Activated CD4-positive, alpha-beta memory T cell treated with anti-CD3 and anti-CD28 coated beads, Interleukin-2, amount 10 ng/mL, durations not matched to agents 7 days and 5 days (primary cell): ENCODE measurements around the gene FBXO24. TPM values are rescaled to one million over a fixed set of nuclear protein-coding genes. Genes with fewer than 3 reads are reported as not detected.

Experiments
- CTCF ChIA-PET: fragments of 350-600 bp; sonication (Branson Sonifier 250); formaldehyde crosslinking; loops from one replicate; lab custom pipeline; 2021; ENCODE audit warnings: antibody characterized with exemption, inconsistent platforms; lab: Charles Lee
- POLR2A ChIA-PET: fragments of 350-600 bp; sonication (Branson Sonifier 250); formaldehyde crosslinking; loops from one replicate; lab custom pipeline; 2021; ENCODE audit warnings: antibody characterized with exemption; lab: Charles Lee
- DNase-seq: peaks from one replicate; pipeline ENCODE4 v3.0.0-alpha.2; 2020
- H3K27ac Mint-ChIP-seq: one replicate; pipeline ENCODE4 v1.8.0; 2021; ENCODE audit warnings: mild to moderate bottlenecking, mixed read lengths
- H3K27me3 Mint-ChIP-seq: one replicate; pipeline ENCODE4 v1.8.0; 2021; ENCODE audit warnings: mixed read lengths
- H3K36me3 Mint-ChIP-seq: one replicate; pipeline ENCODE4 v1.8.0; 2021; ENCODE audit warnings: low read depth, mixed read lengths
- H3K4me1 Mint-ChIP-seq: one replicate; pipeline ENCODE4 v1.8.0; 2021; ENCODE audit warnings: mixed read lengths
- H3K4me3 Mint-ChIP-seq: one replicate; pipeline ENCODE4 v1.8.0; 2021; ENCODE audit warnings: mild to moderate bottlenecking, mixed read lengths
- H3K9me3 Mint-ChIP-seq: one replicate; pipeline ENCODE4 v1.8.0; 2021; ENCODE audit warnings: mixed read lengths
- total RNA-seq, 2 experiments: library from RNA; stranded (reverse); gene quantifications; one replicate each; pipeline ENCODE4 v1.2.3, GENCODE V29; 2021

Gene FBXO24
- total RNA-seq, 2 experiments from 2014 or later: 1.8 to 2.7 TPM

- Mint-ChIP-seq H3K4me3 (peak overlapping the region; percentile 85), H3K27ac (no peak overlapping the region), H3K9me3 (no peaks in the 10 kb centered on the region), H3K4me1 (peaks cover 21% of the 10 kb centered on the region), H3K27me3 (peaks cover 2% of the 10 kb centered on the region), H3K36me3 (peaks cover 15% of the 10 kb centered on the region)
- POLR2A ChIA-PET: interaction anchor here (0.5 to 8.1 kb wide), 8 partner anchors 9 to 186 kb away, joined by 3 to 140 read pairs (median 20); partner anchors contain the start of genes FBXO24, GNB2, LRCH4 and ZCWPW1
- no peak for DNase-seq
- CTCF ChIA-PET: interaction anchor here (0.8 to 11.9 kb wide), 5 partner anchors 11 to 77 kb away, joined by 3 to 163 read pairs (median 32); no protein-coding TSS in a partner anchor
Observed at GRCh38 chr7:100614308-100614861, 28.3 kb downstream of the FBXO24 start.

GRCh38 chr7:100620239-100620638, 34.1 kb downstream of the FBXO24 start:
- H3K27ac Mint-ChIP-seq: no peak overlapping the region
- no peaks in the 10 kb centered on the region for H3K9me3 Mint-ChIP-seq
- H3K4me3 Mint-ChIP-seq: no peak overlapping the region
- CTCF ChIA-PET: interaction anchor here (1.1 kb wide), 1 partner anchor 15 kb away, joined by 3 read pairs; no protein-coding TSS in a partner anchor
- POLR2A ChIA-PET: interaction anchor here (1.0 to 1.3 kb wide), 2 partner anchors 13 to 34 kb away, joined by 4 to 6 read pairs; partner anchors contain the start of genes FBXO24 and LRCH4
- H3K27me3 Mint-ChIP-seq: no peaks in the 10 kb centered on the region
- H3K36me3 Mint-ChIP-seq: peaks cover 29% of the 10 kb centered on the region
- DNase-seq: no peak
- H3K4me1 Mint-ChIP-seq: peaks cover 33% of the 10 kb centered on the region

GRCh38 chr7:100620804-100621203, 34.7 kb downstream of the FBXO24 start:
- DNase-seq: no peak
- Mint-ChIP-seq H3K27ac (no peak overlapping the region), H3K4me1 (peaks cover 38% of the 10 kb centered on the region), H3K27me3 (no peaks in the 10 kb centered on the region), H3K36me3 (peaks cover 33% of the 10 kb centered on the region), H3K4me3 (no peak overlapping the region), H3K9me3 (no peaks in the 10 kb centered on the region)
- ChIA-PET POLR2A (interaction anchor here (1.0 to 1.3 kb wide), 2 partner anchors 12 to 34 kb away, joined by 4 to 6 read pairs; partner anchors contain the start of genes FBXO24 and LRCH4), CTCF (interaction anchor here (1.1 kb wide), 1 partner anchor 16 kb away, joined by 3 read pairs; no protein-coding TSS in a partner anchor)

GRCh38 chr7:100621554-100621953, 35.4 kb downstream of the FBXO24 start:
- no peaks in the 10 kb centered on the region for H3K27me3 Mint-ChIP-seq
- H3K4me3 Mint-ChIP-seq: no peak overlapping the region
- DNase-seq: no peak
- ChIA-PET POLR2A (interaction anchor here (1.3 to 7.3 kb wide), 2 partner anchors 7 to 12 kb away, joined by 4 to 140 read pairs; partner anchors contain the start of gene MOSPD3), CTCF (interaction anchor here (1.1 kb wide), 1 partner anchor 8 kb away, joined by 6 read pairs; no protein-coding TSS in a partner anchor)
- no peaks in the 10 kb centered on the region for H3K9me3 Mint-ChIP-seq
- peak overlapping the region; percentile 44 for H3K27ac Mint-ChIP-seq
- peaks cover 30% of the 10 kb centered on the region for H3K36me3 Mint-ChIP-seq
- H3K4me1 Mint-ChIP-seq: peaks cover 46% of the 10 kb centered on the region

GRCh38 chr7:100623951-100624824, 38.1 kb downstream of the FBXO24 start:
- peak overlapping the region; percentile 11 for H3K4me3 Mint-ChIP-seq
- peak overlapping the region; percentile 86 for H3K27ac Mint-ChIP-seq
- ChIA-PET POLR2A (interaction anchor here (0.7 to 7.3 kb wide), 7 partner anchors 9 to 69 kb away, joined by 3 to 140 read pairs (median 9); partner anchors contain the start of genes FBXO24, LRCH4 and MOSPD3), CTCF (interaction anchor here (0.5 to 4.8 kb wide), 8 partner anchors 9 to 461 kb away, joined by 3 to 63 read pairs (median 5); partner anchors contain the start of genes MOSPD3 and POP7)
- peaks cover 64% of the 10 kb centered on the region for H3K4me1 Mint-ChIP-seq
- peak; percentile 38 for DNase-seq
- H3K36me3 Mint-ChIP-seq: peaks cover 37% of the 10 kb centered on the region
- no peaks in the 10 kb centered on the region for H3K27me3 Mint-ChIP-seq
- no peaks in the 10 kb centered on the region for H3K9me3 Mint-ChIP-seq

- no peaks in the 10 kb centered on the region for H3K9me3 Mint-ChIP-seq
- H3K4me3 Mint-ChIP-seq: peak overlapping the region; percentile 76
- CTCF ChIA-PET: interaction anchor here (1.0 to 4.8 kb wide), 9 partner anchors 9 to 80 kb away, joined by 3 to 63 read pairs (median 4); partner anchors contain the start of genes FBXO24, MOSPD3 and POP7
- POLR2A ChIA-PET: interaction anchor here (0.8 to 7.3 kb wide), 16 partner anchors 9 to 197 kb away, joined by 3 to 140 read pairs (median 6); partner anchors contain the start of genes FBXO24, GNB2, LRCH4 and MEPCE
- no peak for DNase-seq
- H3K36me3 Mint-ChIP-seq: peaks cover 37% of the 10 kb centered on the region
- peaks cover 75% of the 10 kb centered on the region for H3K4me1 Mint-ChIP-seq
- peak overlapping the region; percentile 86 for H3K27ac Mint-ChIP-seq
- no peaks in the 10 kb centered on the region for H3K27me3 Mint-ChIP-seq
Observed at GRCh38 chr7:100626055-100626454, 39.9 kb downstream of the FBXO24 start.

- POLR2A ChIA-PET: interaction anchor here (0.8 to 7.3 kb wide), 17 partner anchors 8 to 198 kb away, joined by 3 to 140 read pairs (median 5); partner anchors contain the start of genes FBXO24, GNB2, LRCH4 and MEPCE
Observed at GRCh38 chr7:100626530-100627237, 40.6 kb downstream of the FBXO24 start.

GRCh38 chr7:100627238-100627549, 41.1 kb downstream of the FBXO24 start:
- POLR2A ChIA-PET: interaction anchor here (1.0 to 7.3 kb wide), 13 partner anchors 9 to 199 kb away, joined by 3 to 140 read pairs (median 5); partner anchors contain the start of genes FBXO24, GNB2, LRCH4 and MEPCE
- H3K27ac Mint-ChIP-seq: peak overlapping the region; percentile 40

More at GRCh38 chr7:100626530-100627237, 40.6 kb downstream of the FBXO24 start:
- peak; percentile 94 for DNase-seq
- Mint-ChIP-seq H3K4me1 (peaks cover 74% of the 10 kb centered on the region), H3K36me3 (peaks cover 33% of the 10 kb centered on the region), H3K4me3 (peak overlapping the region; percentile 76), H3K27me3 (no peaks in the 10 kb centered on the region), H3K9me3 (no peaks in the 10 kb centered on the region), H3K27ac (peak overlapping the region; percentile 86)
- CTCF ChIA-PET: interaction anchor here (1.0 to 4.8 kb wide), 8 partner anchors 8 to 79 kb away, joined by 3 to 63 read pairs (median 5); partner anchors contain the start of genes FBXO24, MOSPD3 and POP7

GRCh38 chr7:100629117-100629716, 43.1 kb downstream of the FBXO24 start:
- peak overlapping the region; percentile 38 for H3K27ac Mint-ChIP-seq
- no peak for DNase-seq
- peaks cover 3% of the 10 kb centered on the region for H3K27me3 Mint-ChIP-seq
- peaks cover 19% of the 10 kb centered on the region for H3K36me3 Mint-ChIP-seq
- no peaks in the 10 kb centered on the region for H3K9me3 Mint-ChIP-seq
- peaks cover 74% of the 10 kb centered on the region for H3K4me1 Mint-ChIP-seq
- CTCF ChIA-PET: interaction anchor here (0.8 to 9.9 kb wide), 6 partner anchors 17 to 77 kb away, joined by 3 to 163 read pairs (median 5); partner anchors contain the start of genes GNB2, MOSPD3 and POP7
- no peak overlapping the region for H3K4me3 Mint-ChIP-seq
- POLR2A ChIA-PET: interaction anchor here (0.8 to 5.1 kb wide), 9 partner anchors 17 to 90 kb away, joined by 3 to 32 read pairs (median 7); partner anchors contain the start of genes AGFG2, FBXO24, LRCH4 and MOSPD3

More at GRCh38 chr7:100627238-100627549, 41.1 kb downstream of the FBXO24 start:
- peaks cover 72% of the 10 kb centered on the region for H3K4me1 Mint-ChIP-seq
- H3K9me3 Mint-ChIP-seq: no peaks in the 10 kb centered on the region
- H3K27me3 Mint-ChIP-seq: no peaks in the 10 kb centered on the region
- H3K4me3 Mint-ChIP-seq: peak overlapping the region; percentile 76
- DNase-seq: no peak
- CTCF ChIA-PET: interaction anchor here (1.0 to 4.8 kb wide), 4 partner anchors 14 to 77 kb away, joined by 3 to 63 read pairs (median 8); partner anchors contain the start of gene MOSPD3
- H3K36me3 Mint-ChIP-seq: peaks cover 28% of the 10 kb centered on the region

GRCh38 chr7:100630066-100630465, 43.9 kb downstream of the FBXO24 start:
- ChIA-PET CTCF (interaction anchor here (0.8 to 9.9 kb wide), 6 partner anchors 17 to 76 kb away, joined by 3 to 163 read pairs (median 4); partner anchors contain the start of genes MOSPD3 and POP7), POLR2A (interaction anchor here (0.8 to 5.1 kb wide), 8 partner anchors 18 to 91 kb away, joined by 3 to 32 read pairs (median 6); partner anchors contain the start of genes AGFG2, FBXO24, LRCH4 and MOSPD3)
- H3K27me3 Mint-ChIP-seq: peaks cover 6% of the 10 kb centered on the region
- DNase-seq: no peak
- H3K27ac Mint-ChIP-seq: peak overlapping the region; percentile 13
- peaks cover 72% of the 10 kb centered on the region for H3K4me1 Mint-ChIP-seq
- peaks cover 18% of the 10 kb centered on the region for H3K36me3 Mint-ChIP-seq
- H3K9me3 Mint-ChIP-seq: no peaks in the 10 kb centered on the region
- no peak overlapping the region for H3K4me3 Mint-ChIP-seq
